Endothelial cell of umbilical vein (primary cell): ENCODE data around the gene TNS1.

Source experiments
- POLR2AphosphoS5 ChIP-seq: IDR thresholded peaks from 2 replicates; pipeline ENCODE4 v1.6.1; 2012; ENCODE audit warnings: low read depth, mild to moderate bottlenecking, control low read depth, low read length, moderate library complexity; ENCODE audit not compliant: insufficient read depth
- TF ChIP-seq, protein P1 (sequence below), 2 donors: IDR thresholded peaks; 1 replicate in 1 of 2; 2 replicates in 1 of 2; pipeline ENCODE4 v1.5.1; 2011; ENCODE audit warnings: low read length in 2 of 2, mild to moderate bottlenecking in 2 of 2, moderate library complexity in 2 of 2, control low read depth in 1 of 2, inconsistent platforms in 1 of 2, low read depth in 1 of 2; ENCODE audit not compliant: insufficient read depth in 1 of 2; ENCODE audit errors: extremely low read depth in 1 of 2

DNA sequence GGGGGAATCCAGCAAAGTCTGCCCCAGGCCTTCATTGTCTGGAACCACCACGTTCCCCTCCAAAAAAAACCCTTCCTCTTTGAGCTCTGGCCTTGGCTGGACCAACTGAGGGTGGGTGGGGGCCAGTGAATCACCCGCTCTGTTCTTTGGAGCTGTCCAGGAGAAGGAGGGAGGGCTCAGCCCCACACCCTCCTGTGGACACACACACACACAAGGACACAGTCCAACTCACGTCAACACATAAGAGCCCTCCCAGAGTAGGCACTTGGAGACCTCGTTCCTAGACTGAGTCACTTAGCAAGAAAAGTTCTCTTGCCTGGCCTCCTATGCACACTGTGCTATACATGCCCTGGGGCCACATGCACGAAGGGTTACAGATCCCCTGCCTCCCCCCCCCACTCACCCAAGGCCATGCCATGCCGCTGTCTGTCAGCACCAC, 1.2 kb upstream of the TNS1 start:
- TF ChIP-seq, protein P1, sequence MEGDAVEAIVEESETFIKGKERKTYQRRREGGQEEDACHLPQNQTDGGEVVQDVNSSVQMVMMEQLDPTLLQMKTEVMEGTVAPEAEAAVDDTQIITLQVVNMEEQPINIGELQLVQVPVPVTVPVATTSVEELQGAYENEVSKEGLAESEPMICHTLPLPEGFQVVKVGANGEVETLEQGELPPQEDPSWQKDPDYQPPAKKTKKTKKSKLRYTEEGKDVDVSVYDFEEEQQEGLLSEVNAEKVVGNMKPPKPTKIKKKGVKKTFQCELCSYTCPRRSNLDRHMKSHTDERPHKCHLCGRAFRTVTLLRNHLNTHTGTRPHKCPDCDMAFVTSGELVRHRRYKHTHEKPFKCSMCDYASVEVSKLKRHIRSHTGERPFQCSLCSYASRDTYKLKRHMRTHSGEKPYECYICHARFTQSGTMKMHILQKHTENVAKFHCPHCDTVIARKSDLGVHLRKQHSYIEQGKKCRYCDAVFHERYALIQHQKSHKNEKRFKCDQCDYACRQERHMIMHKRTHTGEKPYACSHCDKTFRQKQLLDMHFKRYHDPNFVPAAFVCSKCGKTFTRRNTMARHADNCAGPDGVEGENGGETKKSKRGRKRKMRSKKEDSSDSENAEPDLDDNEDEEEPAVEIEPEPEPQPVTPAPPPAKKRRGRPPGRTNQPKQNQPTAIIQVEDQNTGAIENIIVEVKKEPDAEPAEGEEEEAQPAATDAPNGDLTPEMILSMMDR (IDR thresholded peaks at IDR 0.05; ENCODE audit: extremely low read depth in 1 of 2, insufficient read depth in 1 of 2, low read depth in 1 of 2, low read length in 2 of 2), result no peak
- no peak for TF ChIP-seq POLR2AphosphoS5
